HEK293 (cell line): ENCODE data around the gene R3HDM4.

Experiments used
- CTCF ChIA-PET: fragments of 350-600 bp; formaldehyde crosslinking; extraction: SDS; loops from one replicate; lab custom pipeline; 2021; ENCODE audit warnings: antibody characterized with exemption; lab: Yijun Ruan, JAX
- POLR2A ChIA-PET: fragments of 300-600 bp; formaldehyde crosslinking; extraction: SDS; loops from one replicate; lab custom pipeline; 2020; ENCODE audit warnings: antibody characterized with exemption, inconsistent platforms; lab: Yijun Ruan, JAX
- H3K27ac ChIP-seq: fragments of 200-500 bp; sonication (Bioruptor generic); 2 replicates; pipeline ENCODE4 v1.5.1; 2014; ENCODE audit warnings: low read depth, low read length, control low read depth, inconsistent platforms; ENCODE audit errors: extremely low read depth
- H3K36me3 ChIP-seq, 2 experiments: fragments of 200-500 bp in 1 of 2; sonication (Bioruptor generic) in 1 of 2; 1 replicate in 1 of 2; 2 replicates in 1 of 2; pipeline ENCODE4 v1.5.1; 2014 to 2017; ENCODE audit warnings: inconsistent platforms in 2 of 2, low read length in 2 of 2; ENCODE audit not compliant: control insufficient read depth in 2 of 2, insufficient read depth in 1 of 2
- H3K4me1 ChIP-seq: fragments of 200-500 bp; sonication (Bioruptor generic); 2 replicates; pipeline ENCODE4 v1.5.1; 2014; ENCODE audit warnings: mild to moderate bottlenecking, low read length, inconsistent platforms; ENCODE audit not compliant: control insufficient read depth, insufficient read depth
- H3K4me3 ChIP-seq: 2 replicates; pipeline ENCODE4 v1.5.1; 2011; ENCODE audit warnings: low read depth, mild to moderate bottlenecking, control low read depth, low read length, moderate library complexity
- H3K9me3 ChIP-seq: fragments of 200-500 bp; sonication (Bioruptor generic); 2 replicates; pipeline ENCODE4 v1.5.1; 2014; ENCODE audit warnings: low read depth, low read length, inconsistent platforms; ENCODE audit not compliant: control insufficient read depth, insufficient read depth
- GLIS2 ChIP-seq: fragments of 450-650 bp; formaldehyde crosslinking; IDR thresholded peaks from 2 replicates; pipeline ENCODE4 v1.5.1; 2016; ENCODE audit warnings: missing biosample characterization, missing genetic modification characterization
- MZF1 ChIP-seq: fragments of 450-650 bp; formaldehyde crosslinking; IDR thresholded peaks from 2 replicates; pipeline ENCODE4 v1.5.1; 2017; ENCODE audit warnings: missing biosample characterization, missing genetic modification characterization, borderline replicate concordance
- SCRT1 ChIP-seq: fragments of 450-650 bp; formaldehyde crosslinking; IDR thresholded peaks from 2 replicates; pipeline ENCODE4 v1.5.1; 2016; ENCODE audit warnings: missing biosample characterization, missing genetic modification characterization, borderline replicate concordance
- SCRT2 ChIP-seq: fragments of 450-650 bp; formaldehyde crosslinking; IDR thresholded peaks from 2 replicates; pipeline ENCODE4 v1.5.1; 2016; ENCODE audit warnings: missing biosample characterization, missing genetic modification characterization
- SETDB1 ChIP-seq: IDR thresholded peaks from one replicate; pipeline ENCODE4 v1.6.1; 2017; ENCODE audit warnings: mild to moderate bottlenecking, low read length, moderate library complexity, mixed read lengths; ENCODE audit not compliant: insufficient read length
- SP3 ChIP-seq: fragments of 450-650 bp; formaldehyde crosslinking; IDR thresholded peaks from 2 replicates; pipeline ENCODE4 v1.5.1; 2016; ENCODE audit warnings: missing biosample characterization, missing genetic modification characterization
- SP7 ChIP-seq: fragments of 450-650 bp; formaldehyde crosslinking; IDR thresholded peaks from 2 replicates; pipeline ENCODE4 v1.5.1; 2016; ENCODE audit warnings: missing biosample characterization, missing genetic modification characterization
- YY2 ChIP-seq: fragments of 450-650 bp; formaldehyde crosslinking; IDR thresholded peaks from 2 replicates; pipeline ENCODE4 v1.5.1; 2016; ENCODE audit warnings: missing biosample characterization, missing genetic modification characterization
- ZFP3 ChIP-seq: fragments of 450-650 bp; formaldehyde crosslinking; IDR thresholded peaks from 2 replicates; pipeline ENCODE4 v1.5.1; 2016; ENCODE audit warnings: low read depth, missing biosample characterization, missing genetic modification characterization
- ZFP37 ChIP-seq: fragments of 450-650 bp; formaldehyde crosslinking; IDR thresholded peaks from 2 replicates; pipeline ENCODE4 v1.5.1; 2016; ENCODE audit warnings: missing biosample characterization, missing genetic modification characterization
- ZNF132 ChIP-seq: fragments of 450-650 bp; formaldehyde crosslinking; IDR thresholded peaks from 2 replicates; pipeline ENCODE4 v1.5.1; 2017; ENCODE audit warnings: missing biosample characterization, missing genetic modification characterization, borderline replicate concordance
- ZNF140 ChIP-seq: fragments of 450-650 bp; formaldehyde crosslinking; IDR thresholded peaks from 2 replicates; pipeline ENCODE4 v1.5.1; 2016; ENCODE audit warnings: missing biosample characterization, missing genetic modification characterization
- ZNF146 ChIP-seq: fragments of 450-650 bp; formaldehyde crosslinking; IDR thresholded peaks from 2 replicates; pipeline ENCODE4 v1.5.1; 2016; ENCODE audit warnings: missing biosample characterization, missing genetic modification characterization
- ZNF19 ChIP-seq: fragments of 450-650 bp; formaldehyde crosslinking; IDR thresholded peaks from 2 replicates; pipeline ENCODE4; 2016; ENCODE audit warnings: missing biosample characterization, missing genetic modification characterization, low read depth
- ZNF221 ChIP-seq: fragments of 450-650 bp; formaldehyde crosslinking; IDR thresholded peaks from 2 replicates; pipeline ENCODE4 v1.5.1; 2017; ENCODE audit warnings: missing biosample characterization, missing genetic modification characterization, borderline replicate concordance
- ZNF223 ChIP-seq: fragments of 450-650 bp; formaldehyde crosslinking; IDR thresholded peaks from 2 replicates; pipeline ENCODE4 v1.5.1; 2016; ENCODE audit warnings: missing biosample characterization, missing genetic modification characterization
- ZNF324 ChIP-seq: fragments of 450-650 bp; formaldehyde crosslinking; IDR thresholded peaks from 2 replicates; pipeline ENCODE4 v1.5.1; 2016; ENCODE audit warnings: missing biosample characterization, missing genetic modification characterization
- ZNF350 ChIP-seq: fragments of 450-650 bp; formaldehyde crosslinking; IDR thresholded peaks from 2 replicates; pipeline ENCODE4 v1.5.0; 2017; ENCODE audit warnings: missing biosample characterization, mild to moderate bottlenecking, missing genetic modification characterization
- ZNF398 ChIP-seq: fragments of 450-650 bp; formaldehyde crosslinking; IDR thresholded peaks from 2 replicates; pipeline ENCODE4 v1.5.1; 2017; ENCODE audit warnings: missing biosample characterization, missing genetic modification characterization
- ZNF623 ChIP-seq: fragments of 450-650 bp; formaldehyde crosslinking; IDR thresholded peaks from 2 replicates; pipeline ENCODE4 v1.5.1; 2016; ENCODE audit warnings: missing biosample characterization, missing genetic modification characterization
- ZNF692 ChIP-seq: fragments of 450-650 bp; formaldehyde crosslinking; IDR thresholded peaks from 2 replicates; pipeline ENCODE4 v1.5.1; 2016; ENCODE audit warnings: missing biosample characterization, missing genetic modification characterization
- ZSCAN16 ChIP-seq: fragments of 450-650 bp; formaldehyde crosslinking; IDR thresholded peaks from 2 replicates; pipeline ENCODE4 v1.5.1; 2016; ENCODE audit warnings: missing biosample characterization, missing genetic modification characterization

Gene R3HDM4

GRCh38 chr19:939922-940321 is 26.9 kb upstream of the R3HDM4 start:
- Histone ChIP-seq H3K4me3 (no peak overlapping the region), H3K4me1 (no peaks in the 10 kb centered on the region), H3K36me3 (peaks cover 0 to 41% of the 10 kb centered on the region in 2 experiments; a peak in 1 of 3 replicates), H3K27ac (no peak overlapping the region), H3K9me3 (no peaks in the 10 kb centered on the region)
- TF ChIP-seq ZFP3 (tag by site-specific recombination) (peak; percentile 98), ZNF350 (no peak), ZNF140 (tag by site-specific recombination) (0 out of 2 replicates have a peak, but pooled peaks have one; percentile 33)
- ChIA-PET POLR2A (no interaction called here), CTCF (no interaction called here)

GRCh38 chr19:939439-939838 is 26.4 kb upstream of the R3HDM4 start:
- H3K36me3 ChIP-seq, result peaks cover 0 to 41% of the 10 kb centered on the region in 2 experiments; a peak in 1 of 3 replicates

GRCh38 chr19:938233-938923 is 25.4 kb upstream of the R3HDM4 start:
- H3K9me3 ChIP-seq, result no peaks in the 10 kb centered on the region
- TF ChIP-seq ZNF223 (tag by site-specific recombination) (no peak), SETDB1 (no peak), ZNF324 (tag by site-specific recombination) (no peak), SCRT2 (tag by site-specific recombination) (0 out of 2 replicates have a peak, but pooled peaks have one; percentile 20)
- TF ChIP-seq, all 188 proteins: peak for 1
- H3K4me1 ChIP-seq, result no peaks in the 10 kb centered on the region
- no peak overlapping the region for H3K4me3 ChIP-seq
- POLR2A ChIA-PET, result interaction anchor here (0.6 to 0.7 kb wide), 2 partner anchors 9 to 24 kb away, joined by 4 to 10 read pairs; no protein-coding TSS in a partner anchor
- CTCF ChIA-PET, result interaction anchor here (0.6 to 1.6 kb wide), 4 partner anchors 33 to 81 kb away, joined by 3 to 5 read pairs (median 4); partner anchors contain the start of gene WDR18
- H3K27ac ChIP-seq, result no peak overlapping the region
- H3K36me3 ChIP-seq, result peaks cover 0 to 37% of the 10 kb centered on the region in 2 experiments; a peak in 1 of 3 replicates

More at GRCh38 chr19:939439-939838, 26.4 kb upstream of the R3HDM4 start:
- H3K27ac ChIP-seq, result no peak overlapping the region
- POLR2A ChIA-PET, result no interaction called here
- no peaks in the 10 kb centered on the region for H3K9me3 ChIP-seq
- TF ChIP-seq YY2 (tag by site-specific recombination), result no peak
- no peak for TF ChIP-seq GLIS2 (tag by site-specific recombination)
- TF ChIP-seq ZNF132, result no peak
- TF ChIP-seq ZSCAN16 (tag by site-specific recombination), result no peak
- no peak for TF ChIP-seq SP3
- no peak for TF ChIP-seq ZNF398
- TF ChIP-seq, all 188 proteins: peak for 0
- CTCF ChIA-PET, result no interaction called here
- Histone ChIP-seq H3K4me3 (no peak overlapping the region), H3K4me1 (no peaks in the 10 kb centered on the region)

GRCh38 chr19:937259-937694 is 24.3 kb upstream of the R3HDM4 start:
- no peaks in the 10 kb centered on the region for H3K4me1 ChIP-seq
- TF ChIP-seq ZNF221 (tag by site-specific recombination) (no peak), SP7 (tag by site-specific recombination) (no peak), ZNF623 (no peak), MZF1 (tag by site-specific recombination) (no peak), ZNF19 (tag by site-specific recombination) (no peak), ZNF146 (tag by site-specific recombination) (peak; percentile 79), SCRT1 (no peak), ZNF692 (tag by site-specific recombination) (no peak), ZFP37 (tag by site-specific recombination) (no peak)

More at GRCh38 chr19:937259-937694, 24.3 kb upstream of the R3HDM4 start:
- POLR2A ChIA-PET, result interaction anchor here (0.7 kb wide), 1 partner anchor 8 kb away, joined by 4 read pairs; no protein-coding TSS in a partner anchor
- Histone ChIP-seq H3K9me3 (no peaks in the 10 kb centered on the region), H3K27ac (no peak overlapping the region), H3K36me3 (peaks cover 0 to 36% of the 10 kb centered on the region in 2 experiments; a peak in 1 of 3 replicates), H3K4me3 (no peak overlapping the region)
- CTCF ChIA-PET, result interaction anchor here (1.4 kb wide), 1 partner anchor 34 kb away, joined by 4 read pairs; no protein-coding TSS in a partner anchor
